NCI-H82 treated with DMSO at 0.1 percent for 48 hours (cell line): Measurements from ENCODE around the gene PDE7B.

Experiments
- DNase-seq: peaks from one replicate; lab custom pipeline; 2025; ENCODE audit not compliant: unreplicated experiment; lab: John Stamatoyannopoulos, UW

The PDE7B gene

DNA sequence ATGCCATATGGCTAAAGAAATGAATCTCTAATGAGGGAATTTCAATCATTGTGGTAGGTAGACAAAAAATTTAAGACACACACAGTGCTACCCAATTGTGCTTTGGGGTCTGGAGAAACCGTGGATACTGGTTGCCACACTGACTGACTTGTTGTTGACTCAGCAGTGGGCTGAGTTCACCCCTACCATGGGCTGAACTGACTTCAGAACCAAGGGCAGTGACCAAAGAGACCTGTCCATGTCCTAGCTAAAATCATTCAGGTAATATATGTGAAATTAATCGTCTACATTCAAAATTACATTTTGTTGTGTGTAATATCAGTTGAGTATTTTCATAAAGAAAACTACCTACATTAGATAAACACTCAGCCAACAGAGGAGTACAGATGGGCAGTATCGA, 131.6 kb downstream of the PDE7B start:
- DNase-seq = no peak

DNA sequence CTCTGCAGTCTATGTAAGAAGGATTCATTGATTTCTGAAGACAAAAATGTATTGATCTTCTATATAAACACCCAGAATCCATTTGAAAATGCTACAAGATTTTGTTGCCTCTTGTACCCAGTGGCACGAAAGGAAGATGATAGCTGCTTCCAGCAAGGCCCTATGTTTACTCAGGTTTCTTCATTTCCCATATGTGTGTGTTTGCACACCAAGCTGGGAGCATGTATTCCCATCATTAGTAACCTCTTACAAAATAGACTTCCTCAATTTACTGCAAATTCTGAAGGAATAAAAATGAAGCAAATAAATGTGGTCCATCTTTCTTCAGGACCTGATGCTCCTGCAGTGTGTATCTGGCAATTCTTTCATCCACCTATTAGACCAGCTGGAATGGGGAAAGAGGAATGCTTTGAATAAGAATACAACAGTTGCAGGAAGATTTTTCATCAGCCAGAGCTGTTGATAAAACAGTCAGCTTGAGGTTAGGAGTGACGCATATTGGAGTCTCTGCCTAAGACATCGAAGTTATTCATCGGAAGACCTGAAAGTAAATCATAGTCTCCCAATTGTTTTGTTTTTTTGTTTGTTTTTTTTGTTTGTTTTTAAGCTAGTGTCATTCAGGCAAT, 132.3 kb downstream of the PDE7B start:
- DNase-seq = no peak

DNA sequence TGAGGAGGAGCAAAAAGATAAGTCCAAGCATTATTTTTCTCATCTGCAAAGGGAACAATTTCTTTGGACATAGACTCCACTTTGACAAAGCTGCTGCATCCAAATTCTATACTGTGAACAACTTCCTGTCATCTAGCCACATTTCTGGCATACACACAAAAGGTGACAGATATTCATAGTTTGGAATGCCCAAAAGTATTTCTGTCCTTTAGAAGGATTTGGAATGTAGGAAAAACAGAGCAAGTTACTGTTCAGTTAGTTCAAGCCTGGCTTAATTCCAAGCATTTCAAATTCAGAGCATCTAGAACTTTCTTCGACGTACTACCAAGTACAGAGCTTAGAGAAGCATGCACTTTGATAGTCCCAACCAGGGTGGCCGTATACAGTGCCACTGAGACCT, 134.0 kb downstream of the PDE7B start:
- no peak for DNase-seq

DNA sequence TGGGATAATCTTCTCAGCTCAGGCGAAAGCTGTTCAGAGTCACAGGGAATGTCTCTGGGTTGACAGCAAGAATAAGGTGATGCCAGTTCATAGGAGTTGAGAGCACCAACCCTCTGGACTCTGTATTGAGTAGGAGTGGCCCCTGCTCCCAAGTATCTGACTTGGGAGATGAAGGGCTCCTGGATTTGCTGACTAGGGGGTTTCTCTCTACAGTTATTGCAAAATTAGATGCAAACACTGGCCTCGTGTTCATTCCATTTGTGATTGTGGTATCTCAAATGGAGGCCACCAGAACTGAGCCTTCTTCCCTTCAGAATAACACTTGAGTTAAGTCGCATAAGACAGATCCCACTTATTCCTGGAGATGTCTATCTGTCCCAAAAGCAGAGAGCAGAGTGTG, 135.7 kb downstream of the PDE7B start:
- no peak for DNase-seq

DNA sequence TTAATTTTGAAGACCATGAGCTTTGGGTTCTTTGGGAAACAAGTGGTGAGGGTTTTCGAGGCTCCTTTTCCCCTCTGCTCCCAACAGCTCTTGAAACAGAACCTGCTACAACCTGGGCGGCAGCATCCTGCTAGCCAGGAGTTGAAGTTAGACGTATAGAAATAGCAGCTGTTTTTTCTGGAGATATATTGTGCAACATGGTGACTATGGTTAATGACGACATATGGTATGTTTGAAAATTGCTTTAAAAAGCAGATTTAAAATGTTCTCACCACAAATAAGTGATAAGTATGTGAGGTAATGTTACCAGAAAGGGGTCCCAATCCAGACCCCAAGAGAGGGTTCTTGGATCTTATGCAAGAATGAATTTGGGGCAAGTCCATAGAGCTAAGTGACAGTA, 138.9 kb downstream of the PDE7B start:
- no peak for DNase-seq

DNA sequence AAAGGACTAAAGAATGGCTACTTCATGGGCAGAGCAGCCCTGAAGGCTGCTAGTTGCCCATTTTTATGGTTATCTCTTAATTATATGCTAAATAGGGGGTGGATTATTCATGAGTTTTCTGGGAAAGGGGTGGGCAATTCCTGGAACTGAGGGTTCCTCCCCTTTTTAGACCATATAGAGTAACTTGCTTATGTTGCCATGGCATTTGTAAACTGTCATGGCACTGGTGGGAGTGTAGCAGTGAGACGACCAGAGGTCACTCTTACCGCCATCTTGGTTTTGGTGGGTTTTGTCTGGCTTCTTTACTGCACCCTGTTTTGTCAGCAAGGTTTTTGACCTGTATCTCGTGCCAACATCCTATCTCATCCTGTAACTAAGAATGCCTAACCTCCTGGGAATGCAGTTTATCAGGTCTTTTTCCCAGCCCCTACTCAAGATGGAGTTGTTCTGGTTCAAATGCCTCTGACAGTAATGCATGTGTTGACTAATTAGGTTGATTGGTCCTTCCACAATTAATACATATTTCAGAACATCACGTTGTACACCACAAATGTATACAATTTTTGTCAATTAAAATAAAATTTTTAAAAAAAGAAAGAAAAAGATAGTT, 139.5 kb downstream of the PDE7B start:
- DNase-seq = no peak

DNA sequence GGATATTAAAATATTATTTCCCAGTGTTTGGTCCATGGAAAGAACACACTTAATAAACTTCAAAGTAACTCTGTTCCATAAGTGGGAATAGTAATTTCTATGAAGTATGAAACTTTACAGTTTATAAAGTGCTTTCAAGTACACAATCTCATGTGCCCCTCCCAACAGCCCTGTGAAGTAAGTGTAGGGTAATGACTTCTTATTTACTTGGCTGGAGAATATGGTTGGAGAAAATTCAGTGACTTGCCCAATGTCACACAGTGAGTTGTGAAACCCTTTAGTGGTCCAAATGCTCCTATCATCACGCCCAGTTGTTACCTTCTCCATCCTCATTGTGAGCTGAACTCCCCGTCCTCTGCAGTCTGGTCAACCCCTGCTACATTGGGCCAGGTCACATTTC, 141.2 kb downstream of the PDE7B start:
- DNase-seq = no peak

DNA sequence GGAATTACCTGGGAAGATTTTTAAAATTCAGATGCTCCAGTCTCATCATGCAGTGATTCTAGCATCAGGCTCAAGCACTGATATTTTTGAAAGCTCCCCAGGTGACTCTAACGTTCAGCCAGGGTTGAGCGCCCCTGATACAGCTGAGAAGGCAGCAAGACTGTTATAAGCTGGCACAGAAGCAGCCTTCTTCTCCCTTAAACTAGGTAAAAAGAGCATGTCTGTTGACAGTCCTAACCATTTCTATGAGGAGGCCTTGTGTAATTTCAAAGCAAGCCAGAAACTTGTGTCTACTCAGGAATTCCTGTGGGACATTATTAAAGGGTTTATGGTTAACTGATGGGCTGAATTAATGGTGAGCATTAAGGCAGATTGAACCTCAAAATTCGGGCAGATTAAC, 141.9 kb downstream of the PDE7B start:
- DNase-seq = no peak

DNA sequence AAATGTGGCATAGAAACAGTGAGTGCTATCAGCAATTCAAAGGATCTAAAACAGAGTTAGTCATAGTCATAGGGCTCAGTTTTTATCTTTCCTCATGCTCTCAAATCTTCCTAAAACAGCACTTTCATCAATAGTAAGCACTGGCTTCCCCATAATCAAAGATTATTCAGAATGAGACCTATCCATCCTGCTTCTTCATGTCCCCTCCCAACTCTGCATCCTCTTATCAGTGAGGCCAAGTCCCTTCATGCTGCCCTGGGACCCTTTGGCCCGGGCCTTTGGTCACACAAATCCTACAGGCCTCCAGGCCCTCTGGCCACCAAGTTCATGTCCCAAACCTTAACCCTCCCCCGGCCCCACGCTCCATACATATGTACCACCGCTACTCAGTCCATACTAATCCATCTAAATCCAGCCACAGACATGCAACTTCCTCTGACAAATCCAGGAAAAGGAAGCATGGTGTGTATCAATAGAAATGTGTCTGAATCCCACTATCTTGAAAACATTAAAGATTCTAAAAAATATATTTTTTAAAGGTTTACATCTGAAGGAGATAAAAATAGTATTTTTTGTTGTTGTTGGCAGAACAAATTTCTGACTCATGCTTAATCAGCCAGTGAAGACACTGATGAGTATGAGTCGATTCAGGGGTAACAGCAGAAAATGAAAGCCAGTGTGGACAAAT, 143.5 kb downstream of the PDE7B start:
- DNase-seq = no peak

DNA sequence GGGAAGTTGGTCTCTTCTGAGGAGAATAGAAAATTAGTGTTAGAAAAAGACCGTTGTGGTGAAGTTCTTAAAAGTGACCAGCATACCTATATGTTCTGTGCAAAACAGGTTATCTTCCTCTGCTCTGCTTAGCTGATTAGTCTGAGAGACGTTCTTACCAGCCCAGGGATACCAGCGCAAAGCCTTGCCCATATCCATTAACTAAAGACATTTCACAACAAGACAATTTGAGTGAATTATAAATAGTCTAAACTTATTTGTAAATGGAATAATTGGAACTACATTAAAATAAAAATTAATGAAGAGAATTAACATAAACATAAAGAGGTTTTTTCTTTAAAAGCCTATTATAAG, 144.0 kb downstream of the PDE7B start:
- DNase-seq = no peak

DNA sequence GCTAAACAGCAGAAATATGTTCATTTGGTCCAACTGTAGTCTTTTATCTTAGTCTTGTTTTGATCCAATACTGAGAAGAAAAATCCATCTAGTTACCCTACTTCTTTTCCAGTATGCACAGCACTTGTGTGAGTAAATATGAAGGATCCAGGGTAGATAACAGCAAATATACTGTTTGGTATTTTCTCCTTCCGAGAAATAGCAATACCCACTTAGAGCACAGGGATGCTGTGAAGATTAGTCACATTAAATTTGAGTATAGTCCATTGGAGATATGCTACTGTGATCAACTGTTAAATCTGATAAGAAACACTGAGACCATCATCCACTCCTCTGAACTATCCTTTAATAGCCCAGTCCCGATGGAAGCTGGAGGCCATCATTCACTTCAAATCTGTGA, 145.2 kb downstream of the PDE7B start:
- DNase-seq = no peak

DNA sequence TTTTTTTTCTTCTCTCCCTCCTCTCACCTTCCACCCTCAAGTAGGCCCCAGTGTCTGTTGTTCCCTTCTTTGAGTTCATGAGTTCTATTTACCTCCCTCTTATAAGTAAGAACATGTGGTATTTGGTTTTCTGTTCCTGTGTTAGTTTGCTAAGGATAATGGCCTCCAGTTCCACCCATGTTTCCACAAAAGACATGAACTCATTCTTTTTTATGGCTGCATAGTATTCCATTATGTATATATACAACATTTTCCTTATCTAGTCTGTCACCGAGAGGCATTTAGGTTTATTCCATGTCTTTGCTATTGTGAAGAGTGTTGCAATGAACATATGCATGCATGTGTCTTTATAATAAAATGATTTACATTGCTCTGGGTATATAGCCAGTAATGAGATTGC, 147.9 kb downstream of the PDE7B start:
- no peak for DNase-seq

DNA sequence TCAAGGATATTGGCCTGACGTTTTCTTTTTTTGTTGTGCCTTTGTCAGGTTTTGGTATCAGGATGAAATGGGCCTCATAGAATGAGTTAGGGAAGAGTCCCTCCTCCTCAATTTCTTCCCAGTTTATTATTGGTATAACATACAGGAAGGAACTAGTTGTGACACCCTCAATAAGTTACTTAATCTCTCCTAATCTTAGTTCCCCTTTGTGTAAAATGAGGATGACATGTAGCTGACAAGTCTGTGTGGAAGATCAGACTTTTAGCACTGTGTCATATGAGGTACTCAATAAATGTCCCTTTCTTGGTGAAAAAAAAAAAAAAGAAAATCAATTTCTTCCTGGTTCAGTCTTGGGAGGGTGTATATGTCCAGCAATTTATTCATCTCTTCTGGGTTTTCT, 155.8 kb downstream of the PDE7B start:
- no peak for DNase-seq

DNA sequence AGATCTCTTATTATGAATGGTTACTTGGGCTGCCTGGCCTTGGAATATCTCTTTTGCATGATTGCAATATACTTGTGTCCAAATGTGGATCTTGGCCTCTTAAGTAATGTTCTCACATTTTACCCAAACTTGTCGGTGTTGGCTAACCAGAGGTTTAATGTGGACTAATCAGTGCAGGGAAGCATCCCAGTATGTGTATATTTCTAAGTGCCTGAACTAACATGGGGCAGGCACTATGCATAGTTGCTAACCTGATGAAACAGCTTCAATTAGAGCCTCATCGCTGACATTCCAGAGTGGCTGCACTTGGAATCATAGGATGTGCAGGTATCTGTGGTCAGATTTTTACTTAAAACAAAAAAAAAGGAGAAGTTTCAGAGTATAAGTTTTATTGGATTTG, 160.0 kb downstream of the PDE7B start:
- no peak for DNase-seq

DNA sequence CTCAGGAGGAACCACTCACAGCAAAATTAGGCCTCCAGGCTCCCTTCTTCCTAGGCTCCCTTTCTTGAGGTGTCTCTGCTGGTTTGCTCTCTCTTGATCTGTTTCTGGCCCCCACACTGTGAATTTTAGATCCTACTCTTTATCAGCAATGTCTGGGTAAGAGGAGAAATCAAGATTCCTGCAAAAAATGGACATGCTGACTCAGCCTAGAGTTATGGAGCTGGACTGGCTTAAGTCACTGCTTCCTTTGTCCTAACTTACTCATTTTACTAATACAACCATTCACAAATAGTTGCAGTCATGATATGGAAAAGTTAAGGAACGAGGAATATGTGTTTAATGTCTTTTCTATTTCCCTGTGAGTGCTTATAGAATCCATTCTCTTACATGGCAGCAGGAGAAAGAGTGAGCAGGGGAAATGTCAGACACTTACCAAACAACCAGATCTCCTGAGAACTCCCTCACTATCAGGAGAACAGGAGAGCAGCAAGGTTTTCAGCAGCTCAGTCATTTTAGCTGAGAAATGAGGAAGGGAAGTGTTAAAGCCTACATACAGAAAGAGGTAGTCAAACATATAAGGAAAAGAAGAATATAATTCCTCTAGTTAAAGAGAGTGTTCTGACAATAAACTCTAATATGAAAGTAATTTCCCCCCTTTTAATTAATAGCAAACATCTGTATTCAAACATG, 160.8 kb downstream of the PDE7B start:
- no peak for DNase-seq

DNA sequence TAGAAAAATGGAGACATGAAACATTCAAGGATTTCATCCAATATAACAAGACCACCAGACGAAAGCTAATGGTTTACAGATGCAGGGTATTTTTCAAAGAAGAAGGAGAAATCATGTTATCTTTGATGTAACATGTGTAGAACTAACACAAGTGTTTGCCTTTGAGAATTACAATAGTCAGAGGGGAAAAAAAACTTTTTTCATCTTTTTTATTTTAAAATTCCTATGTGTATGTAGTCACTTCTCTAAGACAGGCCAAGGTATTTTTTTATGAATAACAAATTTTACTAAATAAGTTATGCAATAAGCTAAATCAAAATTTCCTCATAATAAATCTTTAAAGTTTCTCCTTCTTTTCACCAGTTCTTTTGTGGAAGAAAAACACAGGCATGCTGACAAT, 161.4 kb downstream of the PDE7B start:
- no peak for DNase-seq

DNA sequence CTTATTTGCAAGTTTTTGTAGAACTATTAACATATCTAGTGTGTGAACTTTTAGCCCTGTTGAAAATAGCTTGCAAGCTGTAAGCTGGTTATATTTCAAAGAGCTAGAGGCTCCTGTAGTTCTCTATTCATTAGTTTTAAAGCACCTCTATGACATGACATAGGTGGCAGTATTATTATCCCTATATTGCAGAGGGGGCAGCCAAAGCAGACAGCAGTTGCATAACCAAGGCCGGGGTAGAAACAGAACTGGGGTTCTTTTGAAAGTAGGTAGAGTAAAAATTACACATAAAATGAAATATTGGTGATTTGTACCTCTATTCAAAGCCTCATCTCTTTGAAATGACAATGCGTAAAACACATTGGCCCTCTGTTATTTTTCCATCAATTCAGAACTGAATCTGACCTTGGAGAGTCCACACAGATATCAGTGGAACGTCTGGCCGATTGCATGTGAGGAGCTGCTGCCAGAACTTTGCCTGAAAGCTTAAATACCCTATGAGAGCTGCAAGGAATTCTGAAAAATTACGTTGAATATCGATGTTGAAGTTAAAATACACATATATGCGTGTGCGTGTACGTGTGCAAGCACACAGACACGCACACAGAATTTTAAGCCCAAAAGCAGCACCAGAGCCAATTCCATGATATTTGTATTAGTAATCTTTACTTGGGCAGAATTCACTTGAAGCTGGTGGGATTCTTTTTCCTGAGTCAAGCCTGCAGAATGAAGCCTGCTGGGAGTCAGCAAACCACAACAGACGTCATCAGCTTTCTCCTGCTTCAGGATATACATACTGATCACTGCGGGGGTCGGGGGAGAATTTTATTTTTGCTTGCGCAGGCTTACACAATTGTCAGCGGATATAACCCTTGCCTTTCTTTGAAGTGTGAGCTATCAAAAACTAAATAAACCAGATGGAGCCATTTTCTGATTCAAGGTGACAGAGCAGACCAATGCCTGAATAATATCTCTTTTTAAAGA, 163.2 kb downstream of the PDE7B start:
- DNase-seq = no peak

DNA sequence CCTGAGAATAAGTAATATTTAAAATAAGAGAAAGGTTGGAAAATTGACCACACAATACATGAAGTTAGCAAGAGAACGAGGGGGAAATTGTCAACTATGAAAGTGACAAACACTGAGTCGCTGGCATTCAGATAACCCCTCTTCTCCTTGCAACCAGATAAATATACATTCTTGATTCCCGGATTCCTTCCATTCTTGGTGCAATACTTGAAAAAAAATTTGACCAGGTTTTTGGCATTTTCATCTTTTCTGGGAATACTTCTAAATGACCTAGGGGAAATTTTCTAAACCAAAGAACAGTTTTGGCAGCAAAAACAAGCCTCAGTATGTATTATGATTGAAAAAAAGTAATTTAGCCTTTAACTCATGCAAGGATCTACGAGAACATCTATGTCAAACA, 164.0 kb downstream of the PDE7B start:
- no peak for DNase-seq

DNA sequence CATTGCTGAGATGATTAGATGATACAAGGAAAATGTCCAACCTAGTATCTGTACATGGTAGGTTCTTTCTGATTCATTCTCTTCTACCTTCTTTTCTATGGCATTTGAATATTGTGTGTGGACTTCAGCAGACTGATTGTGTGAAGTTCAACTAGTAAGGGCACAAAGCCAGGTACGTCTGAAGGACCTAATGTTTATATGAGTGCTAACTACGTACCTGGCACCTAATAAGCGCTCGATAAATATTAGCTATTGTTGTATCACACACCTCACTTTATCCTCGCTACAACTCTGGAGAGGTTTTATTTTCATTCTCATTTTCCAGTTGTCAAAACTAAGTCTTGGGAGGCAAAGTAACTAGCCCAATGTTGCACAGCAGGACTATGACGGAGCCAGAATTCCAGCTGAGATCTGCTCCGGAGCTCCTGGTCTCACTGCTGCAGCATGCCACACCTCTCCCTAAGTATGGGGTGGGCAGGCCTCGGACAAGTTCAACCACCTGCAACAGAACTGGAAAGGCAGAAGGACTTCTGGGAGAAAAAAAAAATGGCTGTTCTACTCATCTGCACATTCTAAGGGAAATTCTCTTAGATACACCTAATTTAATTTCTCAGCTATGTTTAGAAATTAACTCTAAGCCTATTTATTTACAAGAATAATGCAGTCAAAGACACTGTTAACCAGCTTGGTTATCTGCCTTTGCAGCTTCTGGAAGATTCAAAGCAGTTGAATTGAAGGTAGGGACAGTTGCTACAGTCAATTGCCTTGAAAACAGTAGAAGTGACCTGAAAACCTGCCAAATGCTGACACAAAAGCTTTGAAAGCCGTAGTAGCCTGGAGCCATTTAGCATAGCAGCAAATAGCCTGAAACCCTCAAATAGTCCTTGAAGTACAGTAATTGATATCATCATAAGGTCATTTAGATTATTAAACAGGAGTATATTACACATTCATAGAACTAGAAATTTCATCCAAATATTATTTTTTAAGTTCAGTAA, 165.0 kb downstream of the PDE7B start:
- DNase-seq = no peak

DNA sequence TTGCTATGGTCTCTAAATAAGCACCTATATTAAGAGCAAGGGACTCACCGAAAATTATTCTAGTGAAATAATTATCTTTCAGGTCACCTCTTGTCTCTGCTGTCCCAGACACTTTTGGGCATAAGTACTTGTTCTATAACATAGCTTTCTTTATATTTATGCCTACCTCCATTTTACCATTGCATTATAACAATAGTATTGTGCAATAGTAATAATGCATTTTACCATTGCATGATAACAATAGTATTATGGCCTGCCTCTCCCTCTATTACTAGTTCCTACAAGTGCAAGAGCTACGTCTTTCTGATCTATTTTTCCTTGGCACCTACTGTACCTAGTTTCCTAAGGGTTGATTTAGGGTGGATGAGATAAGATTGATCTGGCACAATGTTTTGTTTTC, 169.2 kb downstream of the PDE7B start:
- no peak for DNase-seq
